Tibial artery (tissue), 4 donors: ENCODE data around the gene MX1.
A peak's percentile ranks its signal among the peaks of the same experiment; 100 is the strongest.

Experiments
- DNase-seq, 2 donors: peaks; one replicate each; pipeline ENCODE4 v3.0.0-alpha.2; 2019
- H3K27ac ChIP-seq, 2 donors: fragments of 200-600 bp; sonication (generic) in 1 of 2; 1 replicate in 1 of 2; 2 replicates in 1 of 2; pipeline ENCODE4 v1.5.1; 2018 to 2019; ENCODE audit warnings: mild to moderate bottlenecking in 1 of 2
- H3K27me3 ChIP-seq, 2 donors: fragments of 200-600 bp; sonication (generic) in 1 of 2; one replicate each; pipeline versions ENCODE4 v1.5.1 to v1.6.0; 2016 to 2019
- H3K36me3 ChIP-seq, 3 donors: fragments of 200-600 bp; sonication (generic) in 2 of 3; one replicate each; pipeline ENCODE4 v1.5.1; 2016 to 2019; ENCODE audit warnings: mild to moderate bottlenecking in 2 of 3
- H3K4me1 ChIP-seq, 4 donors: fragments of 200-600 bp; sonication (generic) in 2 of 4; 1 replicate in 3 of 4; 2 replicates in 1 of 4; pipeline ENCODE4 v1.5.1; 2016 to 2019
- H3K4me3 ChIP-seq, 2 donors: fragments of 200-600 bp; sonication (generic) in 1 of 2; 1 replicate in 1 of 2; 2 replicates in 1 of 2; pipeline ENCODE4 v1.5.1; 2018 to 2019; ENCODE audit warnings: mild to moderate bottlenecking in 2 of 2
- H3K9me3 ChIP-seq, 3 donors: fragments of 200-600 bp; sonication (generic) in 1 of 3; one replicate each; pipeline ENCODE4 v1.5.1; 2016 to 2019
- CTCF ChIP-seq, 2 experiments: fragments of 200-600 bp in 1 of 2; fragments of 450-650 bp in 1 of 2; IDR thresholded peaks; one replicate each; pipeline ENCODE4 v1.5.1; 2017 to 2019; ENCODE audit warnings: antibody characterized with exemption in 2 of 2, mild to moderate bottlenecking in 1 of 2, moderate library complexity in 1 of 2
- intact Hi-C: fragments of 100-400 bp; cut with DNase I; formaldehyde crosslinking; loops from one replicate; pipeline ENCODE4 v1.15.0; 2023; ENCODE audit warnings: low total_unique reads

Gene MX1

GRCh38 chr21:41458121-41458520 lies 32.1 kb downstream of the MX1 start:
- Histone ChIP-seq H3K36me3 (peaks cover 0 to 56% (median 14%) of the 10 kb centered on the region in 3 donors), H3K4me3 (no peak overlapping the region), H3K9me3 (no peaks in the 10 kb centered on the region), H3K27me3 (peaks cover 0 to 4% of the 10 kb centered on the region in 2 donors), H3K4me1 (peaks cover 0 to 4% (median 0%) of the 10 kb centered on the region in 4 donors), H3K27ac (no peak overlapping the region)
- no peak for DNase-seq
- intact Hi-C loops: no loop called here
- TF ChIP-seq CTCF (IDR thresholded peaks at IDR 0.05): no peak

GRCh38 chr21:41458559-41458958 lies 32.5 kb downstream of the MX1 start:
- H3K9me3 ChIP-seq: no peaks in the 10 kb centered on the region
- H3K27ac ChIP-seq: no peak overlapping the region
- peaks cover 0 to 51% (median 14%) of the 10 kb centered on the region in 3 donors for H3K36me3 ChIP-seq
- peaks cover 0 to 4% (median 0%) of the 10 kb centered on the region in 4 donors for H3K4me1 ChIP-seq
- DNase-seq: no peak
- H3K4me3 ChIP-seq: no peak overlapping the region
- intact Hi-C loops: no loop called here
- TF ChIP-seq CTCF (IDR thresholded peaks at IDR 0.05): no peak
- H3K27me3 ChIP-seq: peaks cover 0 to 4% of the 10 kb centered on the region in 2 donors

DNA sequence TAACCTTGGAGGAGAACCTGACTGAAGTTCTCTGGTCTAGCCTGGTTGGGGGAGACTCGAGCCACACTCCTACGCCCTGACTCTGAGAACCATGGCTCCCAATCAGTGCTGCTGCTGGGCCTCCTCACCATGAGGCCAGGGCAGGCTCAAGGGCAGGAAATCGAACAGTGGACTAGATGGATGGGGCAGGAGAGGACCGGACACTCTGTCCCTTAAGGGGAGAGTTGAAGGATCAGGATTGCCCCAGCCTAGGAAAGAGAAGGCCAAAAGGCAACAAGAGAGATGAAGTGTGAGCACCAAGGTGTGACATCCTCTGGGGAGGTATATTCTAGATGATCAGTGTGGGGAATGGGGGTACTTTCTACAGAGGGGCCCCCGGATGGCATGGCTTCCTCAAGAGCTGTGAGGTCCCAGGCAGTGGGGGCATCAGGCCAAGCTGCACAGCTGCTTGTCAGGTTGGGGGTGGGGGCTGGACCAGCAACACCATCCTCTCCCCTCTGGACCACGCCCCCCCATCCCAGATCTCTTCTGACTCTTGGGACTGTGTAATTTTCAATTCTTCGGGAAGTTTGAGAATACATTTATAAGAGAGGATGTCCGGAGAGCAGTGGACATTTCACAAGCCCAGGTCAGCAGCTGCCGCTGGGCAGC lies 34.0 kb downstream of the MX1 start:
- peaks cover 0 to 4% of the 10 kb centered on the region in 2 donors for H3K27me3 ChIP-seq
- H3K4me1 ChIP-seq: peaks cover 0 to 4% (median 0%) of the 10 kb centered on the region in 4 donors
- H3K4me3 ChIP-seq: no peak overlapping the region
- intact Hi-C loops: loop anchor here (2.0 to 5.0 kb wide), 2 partner anchors 177 to 338 kb away; no protein-coding TSS in a partner anchor
- TF ChIP-seq CTCF (IDR thresholded peaks at IDR 0.05): no peak
- DNase-seq: no peak
- H3K9me3 ChIP-seq: no peaks in the 10 kb centered on the region
- no peak overlapping the region for H3K27ac ChIP-seq
- H3K36me3 ChIP-seq: peaks cover 0 to 38% (median 14%) of the 10 kb centered on the region in 3 donors

GRCh38 chr21:41460578-41461527 lies 34.8 kb downstream of the MX1 start:
- no peaks in the 10 kb centered on the region for H3K9me3 ChIP-seq
- H3K4me3 ChIP-seq: no peak overlapping the region
- peaks cover 0 to 4% (median 0%) of the 10 kb centered on the region in 4 donors for H3K4me1 ChIP-seq
- H3K27ac ChIP-seq: no peak overlapping the region
- DNase-seq: peak; percentile 84
- peaks cover 0 to 38% (median 14%) of the 10 kb centered on the region in 3 donors for H3K36me3 ChIP-seq
- H3K27me3 ChIP-seq: peaks cover 0 to 9% of the 10 kb centered on the region in 2 donors
- intact Hi-C loops: loop anchor here (2.0 to 5.0 kb wide), 2 partner anchors 178 to 339 kb away; no protein-coding TSS in a partner anchor
- TF ChIP-seq CTCF (IDR thresholded peaks at IDR 0.05): peak; percentile 84

GRCh38 chr21:41465176-41465781 lies 39.2 kb downstream of the MX1 start:
- intact Hi-C loops: no loop called here
- Histone ChIP-seq H3K9me3 (no peaks in the 10 kb centered on the region), H3K27me3 (peaks cover 0 to 24% of the 10 kb centered on the region in 2 donors), H3K4me3 (no peak overlapping the region), H3K4me1 (peaks cover 0 to 4% (median 0%) of the 10 kb centered on the region in 4 donors), H3K36me3 (peaks cover 0 to 14% (median 0%) of the 10 kb centered on the region in 3 donors), H3K27ac (no peak overlapping the region)
- no peak for DNase-seq
- TF ChIP-seq CTCF (IDR thresholded peaks at IDR 0.05): no peak
